ENCODE data around the gene PKD1.

Gene PKD1

DNA sequence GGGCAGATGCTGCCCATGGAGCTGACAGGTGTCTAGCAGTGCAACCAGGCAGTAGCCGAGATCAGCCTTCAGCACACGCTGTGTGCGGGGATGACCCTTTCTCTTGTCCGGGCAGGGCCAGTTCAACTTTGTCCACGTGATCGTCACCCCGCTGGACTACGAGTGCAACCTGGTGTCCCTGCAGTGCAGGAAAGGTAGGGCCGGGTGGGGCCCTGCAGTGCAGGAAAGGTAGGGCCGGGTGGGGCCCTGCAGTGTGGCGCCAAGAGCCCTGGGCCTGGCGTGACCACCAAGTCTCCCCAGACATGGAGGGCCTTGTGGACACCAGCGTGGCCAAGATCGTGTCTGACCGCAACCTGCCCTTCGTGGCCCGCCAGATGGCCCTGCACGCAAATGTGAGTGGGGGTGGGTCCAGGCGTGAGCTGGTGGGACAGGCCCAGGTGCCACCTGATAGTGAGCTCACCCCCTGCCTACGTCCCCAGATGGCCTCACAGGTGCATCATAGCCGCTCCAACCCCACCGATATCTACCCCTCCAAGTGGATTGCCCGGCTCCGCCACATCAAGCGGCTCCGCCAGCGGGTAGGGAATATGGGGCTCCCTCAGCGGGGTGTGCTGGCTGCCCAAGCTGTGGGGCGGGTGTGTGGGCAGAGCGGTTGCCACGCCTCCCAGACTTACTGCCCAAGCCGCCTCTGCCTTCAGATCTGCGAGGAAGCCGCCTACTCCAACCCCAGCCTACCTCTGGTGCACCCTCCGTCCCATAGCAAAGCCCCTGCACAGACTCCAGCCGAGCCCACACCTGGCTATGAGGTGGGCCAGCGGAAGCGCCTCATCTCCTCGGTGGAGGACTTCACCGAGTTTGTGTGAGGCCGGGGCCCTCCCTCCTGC, 47.7 kb downstream of the PKD1 start:
- DNase-seq (ENCODE audit: low spot score) = no peak

DNA sequence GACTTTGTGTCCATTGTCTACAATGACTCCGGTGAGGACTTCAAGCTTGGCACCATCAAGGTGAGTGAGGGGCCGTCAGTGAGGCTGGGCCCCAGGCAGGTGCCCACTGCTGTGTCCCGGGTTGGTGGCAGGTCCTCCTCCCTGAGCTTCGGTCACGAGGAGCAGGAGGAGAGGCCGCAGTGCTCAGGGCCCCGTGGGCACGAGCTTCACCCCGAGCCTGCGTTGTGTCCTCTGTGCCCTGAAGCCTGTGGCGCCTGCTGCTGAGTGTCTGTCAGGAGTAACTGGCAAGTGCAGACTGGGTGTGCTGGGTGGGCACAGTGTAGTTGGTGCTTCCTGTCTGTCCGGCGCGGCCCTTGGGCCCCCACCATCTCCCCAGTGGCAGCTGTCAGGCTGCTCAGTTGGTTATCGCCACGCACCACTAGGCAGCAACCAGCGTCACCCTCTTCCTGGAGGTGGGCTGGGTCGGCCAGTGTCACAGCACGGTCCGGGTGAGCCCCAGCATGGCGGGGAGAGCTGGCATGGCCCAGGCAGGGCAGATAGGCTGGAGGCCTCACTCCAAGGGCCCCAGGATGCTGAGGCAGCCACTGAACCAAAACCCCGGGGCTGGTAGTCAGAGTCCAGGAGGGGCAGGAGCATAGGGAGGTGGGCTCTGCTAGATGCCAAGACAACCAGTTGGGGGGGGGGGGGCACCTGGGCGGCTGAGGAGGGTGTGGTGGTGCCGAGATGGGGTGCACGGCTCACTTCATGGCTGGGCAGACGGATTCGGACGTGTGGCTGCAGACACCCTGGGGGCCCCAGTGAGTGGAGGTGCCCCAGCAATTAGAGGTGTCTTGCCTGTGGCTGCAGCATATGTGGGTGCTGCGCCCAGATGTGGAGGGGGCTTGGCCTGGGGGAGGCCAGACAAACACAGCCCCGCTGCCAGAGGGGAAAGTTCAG, 48.6 kb downstream of the PKD1 start:
- peak; percentile 66 for DNase-seq (ENCODE audit: low spot score)

DNA sequence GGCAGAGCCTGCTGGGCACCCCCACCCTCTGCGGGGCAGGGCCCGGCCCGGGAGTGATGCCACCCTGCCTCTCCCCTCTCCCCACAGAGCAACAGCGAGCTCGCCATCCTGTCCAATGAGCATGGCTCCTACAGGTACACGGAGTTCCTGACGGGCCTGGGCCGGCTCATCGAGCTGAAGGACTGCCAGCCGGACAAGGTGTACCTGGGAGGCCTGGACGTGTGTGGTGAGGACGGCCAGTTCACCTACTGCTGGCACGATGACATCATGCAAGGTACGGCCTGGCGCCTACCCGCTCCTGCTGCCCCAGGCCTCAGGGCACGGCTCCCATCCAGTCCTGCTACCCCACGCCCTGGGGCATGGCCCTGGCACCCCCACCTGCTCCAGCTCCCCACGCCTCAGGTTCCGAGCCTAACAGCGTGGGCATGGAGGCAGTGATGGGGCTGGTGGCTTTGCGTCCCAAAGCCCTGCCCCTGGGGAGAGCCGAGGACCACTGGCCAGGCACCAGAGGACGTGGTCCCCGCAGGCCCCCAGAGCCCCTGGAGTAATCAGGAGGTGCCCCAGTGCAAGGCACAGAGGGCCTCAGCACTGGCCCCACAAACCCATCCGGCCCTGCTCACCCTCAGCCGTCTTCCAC, 49.5 kb downstream of the PKD1 start:
- DNase-seq (ENCODE audit: low spot score) = no peak

DNA sequence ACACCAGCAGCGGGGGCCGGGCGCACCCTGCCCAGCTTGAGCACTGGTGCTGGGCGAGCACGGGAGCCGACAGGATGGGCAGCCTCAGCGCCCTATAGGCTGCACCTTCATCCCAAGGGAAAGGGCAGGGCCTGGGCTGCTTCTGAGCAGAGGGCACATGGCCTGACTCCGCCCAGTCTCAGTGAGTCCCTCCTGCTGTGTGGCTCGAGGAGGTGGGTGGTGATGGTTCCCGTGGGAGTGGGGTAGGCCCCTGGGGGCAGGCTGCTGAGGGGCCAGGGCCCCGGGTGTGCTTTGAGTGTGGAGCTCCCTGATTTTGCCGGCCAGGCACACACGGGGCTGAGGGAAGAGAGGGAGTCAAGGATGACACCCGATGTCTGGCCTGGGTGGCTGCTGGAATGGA, 50.0 kb downstream of the PKD1 start:
- DNase-seq (ENCODE audit: low spot score) = no peak

DNA sequence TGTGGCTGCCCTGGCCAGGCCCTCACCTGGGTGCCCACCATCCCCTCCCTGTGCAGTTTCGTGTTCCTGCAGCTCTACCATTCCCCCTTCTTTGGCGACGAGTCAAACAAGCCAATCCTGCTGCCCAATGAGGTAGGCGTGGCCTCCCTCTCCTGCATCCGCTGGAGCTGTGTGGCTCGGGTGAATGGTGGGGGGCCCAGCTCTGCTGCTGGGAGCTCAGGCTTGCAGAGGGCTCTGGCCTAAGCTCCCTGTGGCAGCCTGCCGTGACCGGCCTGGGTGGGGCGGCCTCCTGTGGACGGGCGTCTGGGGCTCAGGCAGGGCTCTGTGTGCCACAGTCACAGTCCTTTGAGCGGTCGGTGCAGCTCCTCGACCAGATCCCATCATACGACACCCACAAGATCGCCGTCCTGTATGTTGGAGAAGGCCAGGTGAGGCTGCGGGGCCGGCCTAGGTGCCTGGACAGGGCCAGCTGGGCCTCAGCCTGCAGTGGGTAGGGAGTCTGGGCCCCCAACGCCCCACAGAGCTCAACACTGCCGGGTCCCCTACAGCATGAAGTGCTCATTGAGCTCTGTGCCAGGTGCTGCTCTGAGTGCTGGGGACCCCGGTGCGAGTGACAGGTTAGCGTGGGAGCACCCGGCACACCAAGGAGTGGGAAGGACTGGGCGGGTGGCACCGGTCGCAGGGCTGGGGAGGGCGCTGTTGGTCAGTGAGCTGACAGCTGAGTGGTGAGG, 50.6 kb downstream of the PKD1 start:
- no peak for DNase-seq (ENCODE audit: low spot score)

DNA sequence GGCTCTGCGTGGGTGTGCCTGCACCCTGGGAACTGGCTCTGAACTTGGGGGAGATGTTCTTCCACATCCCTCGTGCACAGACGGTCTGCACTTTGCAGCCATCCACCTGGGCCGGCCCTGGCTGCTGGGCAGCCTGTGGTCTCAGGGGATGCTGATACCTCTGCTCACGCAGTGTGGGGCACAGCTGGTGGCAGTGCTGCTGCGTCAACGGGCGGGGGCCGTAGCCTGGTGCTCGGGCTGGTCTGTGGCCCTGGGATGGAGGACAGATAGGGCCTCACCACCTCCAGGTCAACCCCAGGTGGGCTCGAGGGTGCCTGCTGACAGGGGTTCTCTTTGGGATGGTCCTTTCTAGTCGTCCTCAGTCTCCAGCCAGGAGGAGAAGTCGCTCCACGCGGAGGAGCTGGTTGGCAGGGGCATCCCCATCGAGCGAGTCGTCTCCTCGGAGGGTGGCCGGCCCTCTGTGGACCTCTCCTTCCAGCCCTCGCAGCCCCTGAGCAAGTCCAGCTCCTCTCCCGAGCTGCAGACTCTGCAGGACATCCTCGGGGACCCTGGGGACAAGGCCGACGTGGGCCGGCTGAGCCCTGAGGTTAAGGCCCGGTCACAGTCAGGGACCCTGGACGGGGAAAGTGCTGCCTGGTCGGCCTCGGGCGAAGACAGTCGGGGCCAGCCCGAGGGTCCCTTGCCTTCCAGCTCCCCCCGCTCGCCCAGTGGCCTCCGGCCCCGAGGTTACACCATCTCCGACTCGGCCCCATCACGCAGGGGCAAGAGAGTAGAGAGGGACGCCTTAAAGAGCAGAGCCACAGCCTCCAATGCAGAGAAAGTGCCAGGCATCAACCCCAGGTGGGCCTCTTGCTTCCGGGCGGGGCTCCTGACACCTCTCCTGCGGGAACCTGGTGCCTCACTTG, 51.6 kb downstream of the PKD1 start:
- no peak for DNase-seq (ENCODE audit: low spot score)

DNA sequence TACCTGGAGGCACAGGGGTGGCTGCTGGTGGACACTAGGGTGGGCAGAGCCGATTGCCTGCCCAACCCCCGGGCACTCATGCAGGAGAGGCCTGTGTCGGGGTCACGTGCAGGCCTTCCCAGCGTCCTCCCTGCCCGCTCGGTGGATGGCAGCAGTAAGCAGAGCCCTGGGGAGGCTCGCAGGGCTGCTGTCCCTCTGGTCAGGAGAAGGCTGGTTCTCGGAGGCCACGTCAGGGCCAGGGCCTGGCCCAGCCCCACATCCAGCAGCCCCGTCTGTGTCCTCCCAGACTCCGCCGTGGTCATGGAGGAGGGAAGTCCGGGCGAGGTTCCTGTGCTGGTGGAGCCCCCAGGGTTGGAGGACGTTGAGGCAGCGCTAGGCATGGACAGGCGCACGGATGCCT, 52.3 kb downstream of the PKD1 start:
- no peak for DNase-seq (ENCODE audit: low spot score)

DNA sequence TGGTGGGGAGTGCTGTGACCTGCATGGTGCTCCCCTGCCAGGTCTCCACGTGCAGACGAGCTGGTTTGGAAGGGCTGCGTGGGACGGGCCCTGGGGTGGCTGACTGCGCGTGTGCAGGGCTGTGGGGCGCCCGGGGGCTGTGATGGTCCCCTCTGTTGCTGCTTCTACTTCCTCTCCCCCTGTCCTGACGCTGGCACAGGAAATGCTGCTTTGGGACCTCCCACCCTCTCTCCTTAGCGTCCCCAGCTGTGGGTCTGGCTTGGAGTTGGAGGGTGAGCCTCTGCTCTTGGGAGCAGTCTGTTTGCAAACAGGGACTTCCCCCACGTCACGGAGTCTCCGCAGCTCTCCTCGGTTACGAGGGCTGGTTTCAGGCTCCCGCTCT, 52.7 kb downstream of the PKD1 start:
- DNase-seq (ENCODE audit: low spot score) = no peak

DNA sequence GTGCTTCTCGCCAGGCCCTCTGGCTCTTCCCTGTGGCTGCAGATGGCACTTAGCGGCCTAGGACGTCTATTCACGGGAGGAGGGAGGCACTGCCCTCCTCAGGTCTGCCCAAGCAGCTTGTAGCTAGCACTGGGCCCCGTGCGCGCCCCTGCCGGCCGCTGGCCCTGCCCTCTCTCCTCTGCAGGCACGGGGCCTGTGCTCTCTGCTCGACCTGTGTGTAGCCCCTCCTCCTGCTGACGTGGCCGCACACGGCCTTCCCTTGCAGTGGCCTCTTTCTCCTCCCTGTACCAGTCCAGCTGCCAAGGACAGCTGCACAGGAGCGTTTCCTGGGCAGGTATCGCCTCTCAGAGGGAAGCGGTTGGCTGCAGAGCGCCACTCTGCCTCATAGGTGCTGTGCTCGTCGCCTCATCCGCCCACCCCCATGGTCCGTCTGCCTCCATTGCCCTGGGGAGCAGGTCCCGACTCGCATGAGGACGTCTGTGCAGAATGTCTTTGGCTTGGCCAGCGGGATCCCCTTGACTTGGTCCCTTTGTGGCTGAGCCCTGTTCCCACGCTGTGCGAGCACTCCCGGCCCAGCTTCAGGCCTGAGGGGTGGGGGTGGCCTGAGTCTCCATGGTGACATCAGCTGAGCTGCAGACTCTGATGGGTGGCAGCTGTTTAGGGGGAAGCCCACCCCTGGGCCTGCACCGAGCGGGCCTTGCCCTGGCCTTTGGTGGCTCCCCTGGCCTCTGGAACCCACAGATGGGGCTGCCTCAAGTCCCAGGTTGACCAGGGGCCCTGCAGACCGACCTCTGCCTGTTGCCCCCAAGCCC, 53.3 kb downstream of the PKD1 start:
- no peak for DNase-seq (ENCODE audit: low spot score)

DNA sequence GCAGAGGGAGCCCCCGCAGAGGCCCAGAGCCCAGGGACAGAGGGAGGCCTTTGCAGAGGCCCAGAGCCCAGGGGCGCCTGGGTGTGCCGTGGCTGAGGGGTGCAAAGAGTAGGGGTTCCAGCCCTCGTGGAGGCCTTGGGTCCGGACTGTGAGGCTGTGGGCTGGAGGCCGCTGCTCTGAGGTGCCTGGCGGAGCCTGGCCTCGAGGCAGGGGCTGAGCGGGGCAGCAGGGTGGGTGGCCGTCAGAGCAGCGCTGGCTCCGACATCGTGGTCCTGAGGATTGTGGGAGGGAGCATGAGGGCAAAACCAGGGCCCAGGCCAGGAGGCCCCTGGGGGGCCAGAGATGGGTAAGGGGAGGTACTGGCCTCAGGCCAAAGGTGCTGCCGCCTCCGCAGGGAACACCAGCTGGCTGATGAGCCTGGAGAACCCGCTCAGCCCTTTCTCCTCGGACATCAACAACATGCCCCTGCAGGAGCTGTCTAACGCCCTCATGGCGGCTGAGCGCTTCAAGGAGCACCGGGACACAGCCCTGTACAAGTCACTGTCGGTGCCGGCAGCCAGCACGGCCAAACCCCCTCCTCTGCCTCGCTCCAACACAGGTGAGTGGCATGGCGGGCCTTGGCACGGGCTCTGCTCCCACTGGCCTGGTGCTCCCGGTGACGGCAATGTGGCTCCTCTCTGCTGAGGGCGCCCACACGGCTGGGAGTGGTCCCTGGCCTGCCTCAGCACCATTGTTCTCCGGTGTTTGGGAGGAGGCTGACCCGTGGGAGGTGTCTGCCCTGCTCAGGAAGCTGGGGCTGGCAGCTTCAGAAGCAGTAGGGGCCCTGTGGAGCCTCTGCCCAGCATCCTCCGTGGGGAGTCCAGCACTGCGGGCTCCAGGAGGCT, 54.3 kb downstream of the PKD1 start:
- DNase-seq (ENCODE audit: low spot score) = no peak

DNA sequence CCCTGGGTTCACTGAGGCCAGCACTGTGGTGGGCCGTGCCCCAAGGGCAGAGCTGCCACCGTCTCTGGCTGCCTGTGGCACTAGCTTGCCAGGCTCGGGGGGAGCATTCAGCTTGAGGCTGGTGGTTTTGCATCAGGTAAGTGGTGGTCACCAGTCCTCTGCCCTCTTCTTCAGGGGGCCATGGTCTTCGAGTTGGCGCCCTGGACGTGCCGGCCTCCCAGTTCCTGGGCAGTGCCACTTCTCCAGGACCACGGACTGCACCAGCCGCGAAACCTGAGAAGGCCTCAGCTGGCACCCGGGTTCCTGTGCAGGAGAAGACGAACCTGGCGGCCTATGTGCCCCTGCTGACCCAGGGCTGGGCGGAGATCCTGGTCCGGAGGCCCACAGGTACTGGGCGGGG, 55.7 kb downstream of the PKD1 start:
- no peak for DNase-seq (ENCODE audit: low spot score)

DNA sequence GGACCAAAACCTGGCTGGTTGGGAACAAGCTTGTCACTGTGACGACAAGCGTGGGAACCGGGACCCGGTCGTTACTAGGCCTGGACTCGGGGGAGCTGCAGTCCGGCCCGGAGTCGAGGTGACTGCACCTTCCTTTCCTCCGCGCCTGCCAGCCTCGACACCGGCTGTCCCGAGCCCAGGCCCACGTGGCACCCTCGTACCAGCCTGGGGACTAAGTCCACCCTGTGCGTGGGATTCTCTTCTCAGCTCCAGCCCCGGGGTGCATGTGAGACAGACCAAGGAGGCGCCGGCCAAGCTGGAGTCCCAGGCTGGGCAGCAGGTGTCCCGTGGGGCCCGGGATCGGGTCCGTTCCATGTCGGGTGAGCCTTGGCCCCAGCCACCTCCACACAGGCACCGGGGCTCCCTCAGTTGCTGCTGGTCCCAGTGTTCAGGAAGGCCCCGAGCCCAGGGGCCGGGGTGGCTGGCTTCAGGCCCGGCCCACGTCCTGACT, 56.3 kb downstream of the PKD1 start:
- DNase-seq (ENCODE audit: low spot score) = no peak

DNA sequence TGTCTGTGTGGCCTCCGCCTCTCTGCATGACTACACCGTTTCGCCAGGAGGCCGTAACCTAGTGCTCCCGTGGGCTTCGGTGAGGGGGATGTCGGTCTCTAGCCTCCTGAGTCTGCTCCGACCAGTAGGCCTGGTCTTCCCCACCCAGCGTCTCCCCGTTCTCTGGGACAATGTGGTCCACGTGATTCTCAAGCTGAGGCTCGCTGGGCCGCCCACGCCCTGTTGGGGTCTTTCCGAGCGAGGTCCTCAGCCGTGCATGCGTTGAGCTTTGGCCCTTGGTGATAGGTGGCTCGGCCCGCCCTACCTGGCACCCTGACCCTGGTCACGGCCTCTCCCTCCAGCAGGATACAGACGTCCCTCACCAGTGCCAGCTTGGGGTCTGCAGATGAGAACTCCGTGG, 57.0 kb downstream of the PKD1 start:
- DNase-seq (ENCODE audit: low spot score) = no peak

DNA sequence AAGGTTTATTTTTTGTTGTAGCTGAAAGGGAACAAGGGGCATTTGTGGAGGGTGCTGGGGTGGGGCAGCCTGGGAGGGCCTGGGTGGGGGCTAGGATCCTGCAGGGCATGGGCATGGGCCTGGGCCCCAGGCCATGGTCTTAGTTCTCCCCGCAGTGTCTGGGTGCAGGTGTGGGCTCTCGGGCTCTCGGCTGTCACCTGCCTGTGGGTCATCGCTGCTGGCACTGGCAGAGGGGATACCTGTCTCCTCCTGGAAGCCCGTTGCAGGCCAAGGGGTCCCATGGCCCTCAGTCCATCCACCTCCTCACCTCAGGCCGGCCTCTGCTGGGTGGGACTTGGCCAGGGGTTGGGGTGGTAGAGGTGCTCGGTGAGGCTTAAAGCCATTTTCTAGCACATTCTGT, 57.6 kb downstream of the PKD1 start:
- DNase-seq (ENCODE audit: low spot score) = no peak

DNA sequence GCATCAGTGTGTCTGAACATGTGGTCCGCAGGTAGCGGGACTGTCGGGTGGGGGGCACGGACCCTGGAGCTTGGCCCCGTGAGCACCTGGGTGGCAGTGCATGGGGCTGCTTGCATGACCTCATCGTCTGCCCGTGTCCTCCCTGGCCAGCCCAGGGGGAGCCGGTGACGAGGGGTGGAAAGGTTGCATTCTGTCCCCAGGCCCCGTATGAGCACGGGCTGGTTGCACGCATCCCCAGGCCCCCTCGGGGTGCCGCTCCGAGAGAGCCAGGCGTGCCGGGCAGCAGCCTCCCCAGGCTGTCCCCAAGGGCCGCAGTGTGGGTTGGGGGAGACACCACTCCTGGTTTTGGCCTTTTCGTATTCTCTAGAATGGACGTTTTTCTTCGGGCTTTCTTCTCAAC, 58.0 kb downstream of the PKD1 start:
- no peak for DNase-seq (ENCODE audit: low spot score)

DNA sequence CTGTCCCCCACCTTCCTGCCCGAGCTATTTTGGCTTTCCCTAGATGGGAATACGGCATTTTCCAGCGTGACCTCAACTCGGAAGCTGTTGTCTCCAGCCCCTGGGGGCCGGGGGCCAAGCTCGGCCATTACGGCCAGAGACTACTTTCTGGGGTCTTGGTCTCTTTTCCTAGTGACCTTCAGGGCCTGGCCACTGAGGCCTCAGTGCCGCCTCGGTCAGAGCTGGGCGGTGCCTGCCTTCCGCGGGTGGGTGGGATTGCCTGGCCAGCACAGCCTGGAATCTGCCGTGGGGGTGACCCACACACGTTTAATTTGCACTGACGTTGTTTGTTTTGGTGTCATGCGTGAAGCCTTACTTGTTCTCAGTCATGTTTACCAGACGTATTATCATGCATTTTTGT, 58.7 kb downstream of the PKD1 start:
- no peak for DNase-seq (ENCODE audit: low spot score)

DNA sequence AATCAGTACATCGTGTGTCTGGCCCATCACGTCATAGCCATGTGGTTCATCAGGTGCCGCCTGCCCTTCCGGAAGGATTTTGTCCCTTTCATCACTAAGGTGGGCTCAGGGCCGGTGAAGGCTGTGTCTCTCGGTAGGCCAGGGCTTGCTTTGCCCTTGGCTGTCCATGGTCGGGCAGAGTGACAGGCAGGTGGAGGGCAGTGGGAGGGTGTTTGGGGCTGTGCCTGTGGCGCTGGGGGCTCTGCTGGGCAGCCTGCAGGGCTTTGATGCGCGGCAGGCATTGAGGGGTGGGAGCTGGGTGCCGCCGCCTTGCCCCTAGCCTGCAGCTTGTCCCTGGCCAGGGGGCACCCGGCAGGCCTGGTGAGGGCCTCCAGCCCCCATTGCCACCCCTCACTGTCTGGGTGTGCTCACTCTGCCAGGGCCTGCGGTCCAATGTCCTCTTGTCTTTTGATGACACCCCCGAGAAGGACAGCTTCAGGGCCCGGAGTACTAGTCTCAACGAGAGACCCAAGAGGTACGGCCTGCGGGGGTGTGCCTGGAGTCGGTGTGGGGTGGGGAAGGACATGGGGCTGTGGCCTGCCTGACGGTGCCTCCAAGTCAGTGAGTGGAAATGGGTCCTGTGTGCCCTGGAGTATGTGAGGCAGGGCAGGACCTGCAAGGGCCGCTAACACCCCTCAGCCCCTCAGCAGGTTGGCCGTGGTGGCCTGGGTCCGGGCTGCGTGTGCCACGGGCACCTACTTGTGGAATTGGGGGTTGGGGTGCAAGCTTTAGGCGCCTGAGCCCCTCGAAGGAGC, 59.4 kb downstream of the PKD1 start:
- DNase-seq (ENCODE audit: low spot score) = no peak

DNA sequence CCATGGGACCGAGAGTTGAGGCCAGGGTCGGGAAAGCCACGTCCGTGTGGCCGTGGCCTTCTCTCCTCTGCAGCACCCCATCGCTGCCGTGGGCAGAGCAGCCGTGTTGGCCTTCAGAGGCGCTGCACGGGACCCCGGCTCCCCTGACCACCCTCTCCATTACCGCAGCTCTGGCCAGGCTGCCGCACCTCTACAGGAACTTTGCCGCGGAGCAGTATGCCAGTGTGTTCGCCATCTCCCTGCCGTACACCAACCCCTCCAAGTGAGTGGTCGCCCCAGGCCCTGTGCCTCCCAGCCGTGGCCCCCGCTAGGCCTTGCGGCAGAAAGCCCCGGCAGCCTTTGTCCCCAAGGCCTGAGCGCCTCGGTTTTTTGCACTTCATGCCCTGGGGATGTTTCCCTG, 60.1 kb downstream of the PKD1 start:
- no peak for DNase-seq (ENCODE audit: low spot score)
